ENCODE results near the gene MTMR12.

DNA sequence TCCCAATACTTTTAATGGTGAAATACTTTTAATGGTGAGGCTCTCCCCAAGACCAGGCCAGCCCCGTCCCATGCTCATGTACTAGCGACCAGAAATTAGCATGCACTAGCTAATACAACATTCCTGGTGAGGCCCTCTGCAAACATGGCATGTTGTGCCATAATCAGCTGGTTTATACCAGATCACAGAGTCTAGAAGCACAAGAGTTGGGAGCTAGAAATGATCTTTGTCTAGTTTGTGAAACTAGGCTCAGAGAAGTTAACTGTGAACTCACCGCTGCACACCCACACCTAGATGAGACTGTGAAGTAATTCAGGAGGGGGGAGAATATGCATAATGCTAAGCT, 37.4 kb downstream of the MTMR12 start:
- TF ChIP-seq ZNF331 (CRISPR knock-in tag; IDR thresholded peaks at IDR 0.05; ENCODE audit: low read depth) = no peak
- TF ChIP-seq, protein P1, sequence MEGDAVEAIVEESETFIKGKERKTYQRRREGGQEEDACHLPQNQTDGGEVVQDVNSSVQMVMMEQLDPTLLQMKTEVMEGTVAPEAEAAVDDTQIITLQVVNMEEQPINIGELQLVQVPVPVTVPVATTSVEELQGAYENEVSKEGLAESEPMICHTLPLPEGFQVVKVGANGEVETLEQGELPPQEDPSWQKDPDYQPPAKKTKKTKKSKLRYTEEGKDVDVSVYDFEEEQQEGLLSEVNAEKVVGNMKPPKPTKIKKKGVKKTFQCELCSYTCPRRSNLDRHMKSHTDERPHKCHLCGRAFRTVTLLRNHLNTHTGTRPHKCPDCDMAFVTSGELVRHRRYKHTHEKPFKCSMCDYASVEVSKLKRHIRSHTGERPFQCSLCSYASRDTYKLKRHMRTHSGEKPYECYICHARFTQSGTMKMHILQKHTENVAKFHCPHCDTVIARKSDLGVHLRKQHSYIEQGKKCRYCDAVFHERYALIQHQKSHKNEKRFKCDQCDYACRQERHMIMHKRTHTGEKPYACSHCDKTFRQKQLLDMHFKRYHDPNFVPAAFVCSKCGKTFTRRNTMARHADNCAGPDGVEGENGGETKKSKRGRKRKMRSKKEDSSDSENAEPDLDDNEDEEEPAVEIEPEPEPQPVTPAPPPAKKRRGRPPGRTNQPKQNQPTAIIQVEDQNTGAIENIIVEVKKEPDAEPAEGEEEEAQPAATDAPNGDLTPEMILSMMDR (conservative IDR thresholded peaks at IDR 0.05; ENCODE audit: low read depth in 2 of 2) = no peak
- no peak for TF ChIP-seq EZH2 (IDR thresholded peaks at IDR 0.05; ENCODE audit: low read depth, unreplicated experiment)
- no peak for TF ChIP-seq EZH2phosphoT487 (IDR thresholded peaks at IDR 0.05; ENCODE audit: unreplicated experiment)
- no peak for TF ChIP-seq POLR2AphosphoS5 (IDR thresholded peaks at IDR 0.05; ENCODE audit: low read depth)
- TF ChIP-seq STAT1 (IDR thresholded peaks at IDR 0.05; ENCODE audit: unreplicated experiment) = no peak
- TF ChIP-seq CREB1 (CRISPR knock-in tag; IDR thresholded peaks at IDR 0.05; ENCODE audit: low read depth) = no peak

Data from GM23338 (cell line).